K562 (cell line): ENCODE results near the gene ABHD12. TPM values are rescaled to one million over a fixed set of nuclear protein-coding genes. Genes with fewer than 3 reads are reported as not detected.

ENCODE experiments used
- ATAC-seq: fragments of 200-7000 bp; cut with Tn5 transposase; 3 replicates; pipeline ENCODE4 v1.9.1; 2020; ENCODE audit warnings: moderate library complexity
- BruUV-seq: library from RNA; stranded (reverse); fragments of 400-500 nt; replicated peaks from 2 replicates; lab custom pipeline; 2021; lab: Mats Ljungman, UMichigan
- CTCF ChIA-PET: fragments of 300-600 bp; formaldehyde crosslinking; extraction: SDS; loops from one replicate; lab custom pipeline; 2021; ENCODE audit warnings: low intra/inter-chr PET ratio; lab: Yijun Ruan, JAX
- POLR2A ChIA-PET: fragments of 300-600, 350-650 bp; sonication (Branson Sonifier 250); formaldehyde crosslinking; extraction: SDS; loops from one replicate; lab custom pipeline; 2021; ENCODE audit warnings: antibody characterized with exemption, inconsistent platforms; lab: Yijun Ruan, JAX
- DNase-seq, 4 experiments: peaks; one replicate each; pipeline versions ENCODE4 v3.0.0 to v3.0.0-alpha.2; 2011 to 2018; ENCODE audit warnings: low spot score in 3 of 4, mixed read lengths in 3 of 4; ENCODE audit errors: extremely low read depth in 1 of 4
- FAIRE-seq: peaks from 2 replicates; lab custom pipeline; 2011; peaks lifted over from hg19 to GRCh38; lab: Jason Lieb, UNC
- H2AFZ ChIP-seq: 2 replicates; pipeline ENCODE4 v1.6.0; 2011; ENCODE audit warnings: low read depth, low read length, control low read depth, inconsistent platforms
- H3K27ac ChIP-seq: fragments of 200-600 bp; 3 replicates; pipeline ENCODE4 v1.8.0; 2011; ENCODE audit warnings: low read depth, mild to moderate bottlenecking, control low read depth, inconsistent platforms, low read length, moderate library complexity, mixed read lengths; ENCODE audit errors: extremely low read depth
- H3K27me3 ChIP-seq, 2 experiments: fragments of 300-600 bp in 1 of 2; 2 replicates in 1 of 2; 3 replicates in 1 of 2; pipeline versions ENCODE4 v1.6.0 to v1.8.0; 2011; ENCODE audit warnings: inconsistent platforms in 2 of 2, low read length in 2 of 2, mild to moderate bottlenecking in 1 of 2, mixed read lengths in 1 of 2, moderate library complexity in 1 of 2; ENCODE audit not compliant: control insufficient read depth in 2 of 2, insufficient read depth in 2 of 2
- H3K36me3 ChIP-seq: fragments of 300-600 bp; 3 replicates; pipeline ENCODE4 v1.8.0; 2011; ENCODE audit warnings: mild to moderate bottlenecking, low read length, inconsistent platforms; ENCODE audit not compliant: control insufficient read depth, insufficient read depth
- H3K4me1 ChIP-seq, 2 experiments: fragments of 200-600 bp in 1 of 2; replicated peaks in 1 of 2; 2 replicates in 1 of 2; 3 replicates in 1 of 2; pipeline versions ENCODE4 v1.5.1 to v1.8.0; 2011; ENCODE audit warnings: inconsistent platforms in 2 of 2, low read length in 2 of 2, mild to moderate bottlenecking in 1 of 2, mixed read lengths in 1 of 2, moderate library complexity in 1 of 2; ENCODE audit not compliant: control insufficient read depth in 2 of 2, insufficient read depth in 2 of 2
- H3K4me2 ChIP-seq: 2 replicates; pipeline ENCODE4 v1.6.1; 2011; ENCODE audit warnings: low read length, control low read depth, inconsistent platforms, mixed read lengths; ENCODE audit not compliant: insufficient read depth
- H3K4me3 ChIP-seq: fragments of 200-600 bp; sonication (generic), shearing (Covaris generic); 2 replicates; pipeline ENCODE4 v1.5.1; 2016; ENCODE audit warnings: control low read depth, inconsistent platforms
- H3K79me2 ChIP-seq: fragments of 200-600 bp; 3 replicates; pipeline ENCODE4 v1.8.0; 2011; ENCODE audit warnings: low read length, inconsistent platforms; ENCODE audit not compliant: control insufficient read depth, insufficient read depth
- H3K9ac ChIP-seq, 2 experiments: 2 replicates each; pipeline versions ENCODE4 v1.6.0 to v1.6.1; 2011; ENCODE audit warnings: low read depth in 2 of 2, low read length in 2 of 2, control low read depth in 1 of 2, inconsistent platforms in 1 of 2, mild to moderate bottlenecking in 1 of 2, mixed read lengths in 1 of 2; ENCODE audit not compliant: insufficient read depth in 1 of 2
- H3K9me1 ChIP-seq: one replicate; pipeline ENCODE4 v1.6.0; 2011; ENCODE audit warnings: inconsistent platforms, mild to moderate bottlenecking, low read length, moderate library complexity; ENCODE audit not compliant: control insufficient read depth, insufficient read depth
- H3K9me3 ChIP-seq: replicated peaks from 2 replicates; pipeline ENCODE4 v1.5.1; 2011; ENCODE audit warnings: low read depth, low read length, inconsistent platforms; ENCODE audit not compliant: control insufficient read depth, insufficient read depth
- H4K20me1 ChIP-seq: replicated peaks from 2 replicates; pipeline ENCODE4 v1.6.1; 2011; ENCODE audit warnings: low read length, inconsistent platforms, mixed read lengths; ENCODE audit not compliant: control insufficient read depth, insufficient read depth
- CBFA2T3 ChIP-seq: fragments of 450-650 bp; IDR thresholded peaks from 2 replicates; pipeline ENCODE4 v1.6.1; 2017
- CLOCK ChIP-seq: fragments of 250-450 bp; sonication (Bioruptor Pico); IDR thresholded peaks from 2 replicates; pipeline ENCODE4 v1.4.0; 2020; ENCODE audit warnings: mild to moderate bottlenecking, moderate library complexity, borderline replicate concordance
- EP400 ChIP-seq: fragments of 450-650 bp; IDR thresholded peaks from 2 replicates; pipeline ENCODE4 v1.6.1; 2017; ENCODE audit warnings: antibody characterized with exemption, mild to moderate bottlenecking, moderate library complexity
- EZH2 ChIP-seq: IDR thresholded peaks from 2 replicates; pipeline ENCODE4 v1.6.1; 2012; ENCODE audit warnings: low read depth, mild to moderate bottlenecking, inconsistent platforms, low read length, borderline replicate concordance
- FUS ChIP-seq: fragments of 200-400 bp; formaldehyde crosslinking; optimal IDR thresholded peaks from 2 replicates; pipeline ENCODE3; 2017; ENCODE audit warnings: low read depth, low read length
- GABPA ChIP-seq: fragments of 200-800 bp; sonication (Bioruptor generic); conservative IDR thresholded peaks from 2 replicates; pipeline ENCODE4 v1.6.1; 2016; ENCODE audit warnings: low read depth, missing genetic modification characterization, missing compliant biosample characterization
- MEIS2 ChIP-seq: fragments of 450-650 bp; IDR thresholded peaks from 2 replicates; pipeline ENCODE4 v1.6.1; 2014; ENCODE audit warnings: mild to moderate bottlenecking; ENCODE audit not compliant: partially characterized antibody
- MTF1 ChIP-seq: fragments of 250-450 bp; sonication (Bioruptor Pico); IDR thresholded peaks from 2 replicates; pipeline ENCODE4 v1.9.0; 2021; ENCODE audit warnings: moderate library complexity, mild to moderate bottlenecking, inconsistent platforms, borderline replicate concordance
- NFATC3 ChIP-seq: fragments of 450-650 bp; IDR thresholded peaks from 2 replicates; pipeline ENCODE4 v1.6.1; 2017; ENCODE audit warnings: mild to moderate bottlenecking
- NFXL1 ChIP-seq: fragments of 450-650 bp; formaldehyde crosslinking; IDR thresholded peaks from 2 replicates; pipeline ENCODE4 v1.4.0; 2021; ENCODE audit warnings: mild to moderate bottlenecking
- NR4A1 ChIP-seq, 2 experiments: fragments of 250-450 bp in 1 of 2; fragments of 450-650 bp in 1 of 2; sonication (Bioruptor Pico) in 1 of 2; IDR thresholded peaks; 2 replicates each; pipeline versions ENCODE4 v1.4.0 to v1.6.1; 2016 to 2020; ENCODE audit warnings: mild to moderate bottlenecking in 2 of 2, missing compliant biosample characterization in 1 of 2, missing genetic modification characterization in 1 of 2, moderate library complexity in 1 of 2
- PRPF4 ChIP-seq: fragments of 200-400 bp; formaldehyde crosslinking; IDR thresholded peaks from one replicate; pipeline ENCODE4 v1.6.1; 2017; ENCODE audit warnings: low read length, low read depth, mild to moderate bottlenecking; ENCODE audit not compliant: insufficient read depth, poor library complexity, severe bottlenecking
- SPI1 ChIP-seq: IDR thresholded peaks from 2 replicates; pipeline ENCODE4 v1.6.1; 2011; ENCODE audit warnings: low read depth, low read length, control low read depth, borderline replicate concordance
- ZC3H8 ChIP-seq: fragments of 450-650 bp; IDR thresholded peaks from 2 replicates; pipeline ENCODE4 v1.6.1; 2017
- ZNF165 ChIP-seq: fragments of 250-450 bp; sonication (Bioruptor Pico); IDR thresholded peaks from 2 replicates; pipeline ENCODE4 v1.4.0; 2020; ENCODE audit warnings: borderline replicate concordance
- ZNF197 ChIP-seq: fragments of 200-800 bp; sonication (Bioruptor generic); IDR thresholded peaks from 2 replicates; pipeline ENCODE4 v1.6.1; 2016; ENCODE audit warnings: low read depth, missing genetic modification characterization, missing compliant biosample characterization
- ZNF263 ChIP-seq: sonication (generic); formaldehyde crosslinking; IDR thresholded peaks from 2 replicates; pipeline ENCODE4 v1.8.0; 2022; ENCODE audit warnings: mild to moderate bottlenecking, missing genetic modification reagents, borderline replicate concordance
- ZNF707 ChIP-seq: fragments of 250-450 bp; sonication (Bioruptor Pico); conservative IDR thresholded peaks from 2 replicates; pipeline ENCODE4 v1.8.0; 2022; ENCODE audit warnings: inconsistent platforms, mild to moderate bottlenecking, moderate library complexity
- WGBS: fragments of 100-300 bp; shearing (Covaris generic); methylation state at CpG from one replicate; pipeline ENCODE4 v1.1.6; 2016; ENCODE audit warnings: low coverage, mixed read lengths; ENCODE audit not compliant: insufficient coverage; ENCODE audit errors: missing lambda C conversion rate; 5-methylcytosine and 5-hydroxymethylcytosine counted together
- in situ Hi-C: fragments of 300-500 bp; cut with MboI; formaldehyde crosslinking; loops from 4 replicates; pipeline ENCODE4 v1.15.0; 2018; ENCODE audit warnings: inconsistent platforms, mixed read lengths
- intact Hi-C: fragments of 100-400 bp; cut with micrococcal nuclease; formaldehyde crosslinking; loops from 2 replicates; pipeline ENCODE4 v1.14.2; 2022
- polyA plus RNA-seq, 8 experiments: library from polyadenylated mRNA; depleted of rRNA in 4 of 8; stranded (reverse) in 5 of 8; unstranded in 3 of 8; fragments of >200 nt; fragmentation: Nextera tagmentation in 2 of 8; fragmentation: Illumina TruSeq in 1 of 8; extraction: Ambion mirVana in 2 of 8; extraction: Trizol in 1 of 8; gene quantifications; 2 replicates each; pipeline versions ENCODE4 v1.2.1 to v1.2.3, GENCODE V29; 2011 to 2014; ENCODE audit warnings: inconsistent platforms in 1 of 8, missing spikeins in 1 of 8
- total RNA-seq, 7 experiments: library from RNA; depleted of rRNA in 6 of 7; stranded (reverse); fragments of >200 nt in 6 of 7; fragmentation: Illumina TruSeq in 2 of 7; extraction: Trizol in 2 of 7; gene quantifications; 2 replicates each; pipeline versions ENCODE4 v1.2.1 to v1.2.3, GENCODE V29; 2011 to 2021; ENCODE audit warnings: low replicate concordance in 1 of 7

ABHD12 gene
- total and polyA plus RNA-seq, 9 of the 15 experiments (the other 6 are each of a cell fraction or from before 2014, with no cell fraction given), result 0.65 to 15.6 (median 9.1) TPM

- no peak for ATAC-seq
- H3K36me3 ChIP-seq, result peaks cover 8% of the 10 kb centered on the region; the same call in 1 of the 3 replicates
- no peak for FAIRE-seq
- intact Hi-C loops (no loop called here), in situ Hi-C loops (no loop called here)
- POLR2A ChIA-PET, result interaction anchor here (0.8 kb wide), 1 partner anchor 9 kb away, joined by 3 read pairs; the partner anchor contains the start of gene PYGB
- peaks cover 2 to 6% of the 10 kb centered on the region in 2 experiments; a peak in 4 of 5 replicates for H3K4me1 ChIP-seq
- H3K9me3 ChIP-seq, result no peaks in the 10 kb centered on the region
- no peak overlapping the region for H2AFZ ChIP-seq
- BruUV-seq, result no TSS peak
- H3K27ac ChIP-seq, result no peak overlapping the region
- 80% methylated on average over 5 of the region's 5 CpGs for WGBS
- no peaks in the 10 kb centered on the region for H3K27me3 ChIP-seq
- H4K20me1 ChIP-seq, result no peaks in the 10 kb centered on the region
- no peak overlapping the region for H3K9ac ChIP-seq
- no peak overlapping the region for H3K4me3 ChIP-seq
- CTCF ChIA-PET, result no interaction called here
- no peak for TF ChIP-seq CBFA2T3
- no peak for TF ChIP-seq NR4A1 (CRISPR knock-in tag; IDR thresholded peaks at IDR 0.05)
- no peak for TF ChIP-seq NR4A1 (tag; IDR thresholded peaks at IDR 0.05)
- TF ChIP-seq NFATC3, result no peak
- no peak for TF ChIP-seq PRPF4
- no peak for TF ChIP-seq EZH2
- TF ChIP-seq ZNF165 (CRISPR knock-in tag), result no peak
- no peak for TF ChIP-seq CLOCK
- TF ChIP-seq MEIS2, result no peak
- TF ChIP-seq ZNF707 (CRISPR knock-in tag), result no peak
- no peak for TF ChIP-seq NFXL1 (CRISPR knock-in tag)
- no peak for TF ChIP-seq ZC3H8
- TF ChIP-seq GABPA (tag), result no peak
- TF ChIP-seq MTF1, result no peak
- no peak for TF ChIP-seq ZNF263
- no peak for TF ChIP-seq ZNF197 (CRISPR knock-in tag)
- no peak for TF ChIP-seq EP400
- no peak for TF ChIP-seq FUS
- TF ChIP-seq SPI1, result no peak
- TF ChIP-seq, all 486 proteins: peak for 0
- no peak for DNase-seq
- no peaks in the 10 kb centered on the region for H3K9me1 ChIP-seq
- H3K79me2 ChIP-seq, result no peaks in the 10 kb centered on the region; the same call in 2 of the 3 replicates
- no peak overlapping the region for H3K4me2 ChIP-seq
Measured at GRCh38 chr20:25257130-25257529, 133.5 kb downstream of the ABHD12 start.
